GM21717 (cell line): ENCODE data around the gene SINHCAF.
"Not testable (repeated sequence)": the region's sequence is repeated elsewhere in the genome, so short reads cannot be mapped to it uniquely, and the experiment has no call there.

Experiments
- ATAC-seq: cut with Tn5 transposase; IDR thresholded peaks from one replicate; pipeline ENCODE4 v1.9.1; 2021; ENCODE audit warnings: mild to moderate bottlenecking, moderate library complexity; ENCODE audit not compliant: unreplicated experiment

SINHCAF gene

GRCh38 chr12:31267966-31268365 lies 58.0 kb downstream of the SINHCAF start:
- no peak for ATAC-seq

GRCh38 chr12:31265722-31266121 lies 60.2 kb downstream of the SINHCAF start:
- ATAC-seq: no peak

GRCh38 chr12:31263661-31264060 lies 62.3 kb downstream of the SINHCAF start:
- ATAC-seq: no peak

GRCh38 chr12:31261744-31262143 lies 64.2 kb downstream of the SINHCAF start:
- ATAC-seq: no peak

- no peak for ATAC-seq
Observed at GRCh38 chr12:31260840-31261239, 65.1 kb downstream of the SINHCAF start.

GRCh38 chr12:31259136-31259886 lies 66.6 kb downstream of the SINHCAF start:
- no peak for ATAC-seq

GRCh38 chr12:31257784-31258183 lies 68.2 kb downstream of the SINHCAF start:
- no peak for ATAC-seq

GRCh38 chr12:31251707-31252611 lies 74.0 kb downstream of the SINHCAF start:
- ATAC-seq: not testable (repeated sequence)

GRCh38 chr12:31250179-31250578 lies 75.8 kb downstream of the SINHCAF start:
- no peak for ATAC-seq

GRCh38 chr12:31249356-31249755 lies 76.6 kb downstream of the SINHCAF start:
- ATAC-seq: no peak

- no peak for ATAC-seq
Observed at GRCh38 chr12:31248815-31249214, 77.1 kb downstream of the SINHCAF start.

GRCh38 chr12:31248337-31248736 lies 77.6 kb downstream of the SINHCAF start:
- no peak for ATAC-seq

GRCh38 chr12:31246470-31246850 lies 79.5 kb downstream of the SINHCAF start:
- ATAC-seq: no peak

GRCh38 chr12:31245822-31246469 lies 80.0 kb downstream of the SINHCAF start:
- no peak for ATAC-seq

GRCh38 chr12:31242418-31242817 lies 83.5 kb downstream of the SINHCAF start:
- not testable (repeated sequence) for ATAC-seq

GRCh38 chr12:31238764-31239387 lies 87.1 kb downstream of the SINHCAF start:
- peak; percentile 83 for ATAC-seq

- ATAC-seq: not testable (repeated sequence)
Observed at GRCh38 chr12:31238333-31238732, 87.6 kb downstream of the SINHCAF start.

GRCh38 chr12:31236998-31237637 lies 88.8 kb downstream of the SINHCAF start:
- no peak for ATAC-seq

- no peak for ATAC-seq
Observed at GRCh38 chr12:31235868-31236395, 90.0 kb downstream of the SINHCAF start.
